HG03432 (cell line): ENCODE results near the gene GDI1.

ENCODE experiments used
- ATAC-seq: cut with Tn5 transposase; IDR thresholded peaks from one replicate; pipeline ENCODE4 v1.9.1; 2021; ENCODE audit warnings: mild to moderate bottlenecking, moderate library complexity; ENCODE audit not compliant: unreplicated experiment

The GDI1 gene

DNA sequence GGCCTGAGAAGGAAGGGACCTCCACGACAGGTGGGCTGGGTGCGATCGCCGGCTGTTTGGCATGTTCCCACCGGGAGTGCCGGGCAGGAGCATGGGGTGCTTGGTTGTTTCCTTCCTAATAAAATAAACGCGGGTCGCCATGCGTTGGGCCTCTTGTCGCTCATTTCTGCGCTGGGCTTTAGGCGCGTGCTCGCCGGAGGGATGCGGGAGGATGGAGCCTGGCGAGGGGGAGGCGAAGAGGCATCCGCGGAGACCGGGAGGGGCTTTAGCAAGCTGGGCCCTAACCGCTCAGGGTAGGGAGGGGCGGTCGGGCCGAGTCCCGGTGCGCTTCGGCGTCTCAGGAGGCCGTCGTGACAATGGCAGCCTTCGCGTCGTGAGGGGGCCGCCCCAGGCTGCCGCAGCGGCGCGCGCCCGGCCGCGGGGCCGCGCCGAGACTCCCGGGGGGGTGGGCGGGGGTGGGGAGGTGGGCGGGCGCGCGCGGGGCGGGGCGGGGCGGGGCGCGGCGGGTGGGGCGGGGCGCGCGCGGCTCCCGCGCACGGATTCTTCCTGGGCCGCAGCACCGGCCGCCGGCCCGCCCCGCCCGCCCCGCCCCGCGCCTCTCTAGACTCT is 476 bp upstream of the GDI1 start:
- ATAC-seq = peak; percentile 54

DNA sequence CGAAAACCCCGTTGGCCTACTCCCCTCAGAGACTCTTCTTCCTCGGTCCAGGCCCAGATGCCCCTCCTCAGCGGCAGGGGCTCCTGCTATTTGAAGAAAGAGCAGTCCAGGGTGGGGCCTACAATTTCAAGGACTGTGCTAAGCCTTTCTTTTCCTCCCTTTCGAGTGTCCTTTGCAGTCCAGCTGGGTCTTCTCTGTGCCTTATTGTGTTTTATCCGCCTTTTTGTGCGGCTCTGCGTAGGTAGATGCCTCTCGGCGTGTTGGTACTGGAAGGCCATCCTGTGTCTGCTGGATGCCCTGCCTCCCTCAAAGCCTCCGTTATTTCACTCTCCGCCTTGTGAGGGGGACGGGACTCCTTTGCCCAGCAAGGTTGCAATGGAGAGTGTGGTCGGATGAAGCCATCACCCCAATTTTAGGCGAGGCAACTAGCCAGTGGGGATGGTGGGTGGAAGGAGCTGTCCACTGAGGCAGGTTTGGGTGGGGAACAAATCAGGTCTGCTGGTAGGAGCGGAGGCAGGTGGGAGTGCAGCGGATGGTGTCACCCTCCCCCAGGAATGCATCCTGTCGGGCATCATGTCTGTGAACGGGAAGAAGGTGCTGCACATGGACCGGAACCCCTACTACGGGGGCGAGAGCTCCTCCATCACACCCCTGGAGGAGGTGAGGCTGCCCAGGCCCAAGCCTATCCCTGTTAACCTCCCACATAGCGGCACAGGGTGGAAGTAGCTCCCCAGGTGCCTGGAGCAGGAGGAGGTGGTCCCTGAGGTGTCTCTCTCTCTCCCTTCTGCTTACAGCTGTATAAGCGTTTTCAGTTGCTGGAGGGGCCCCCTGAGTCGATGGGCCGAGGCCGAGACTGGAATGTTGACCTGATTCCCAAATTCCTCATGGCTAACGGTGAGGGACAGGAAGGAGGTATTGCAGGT is 1.3 kb downstream of the GDI1 start:
- ATAC-seq = no peak

DNA sequence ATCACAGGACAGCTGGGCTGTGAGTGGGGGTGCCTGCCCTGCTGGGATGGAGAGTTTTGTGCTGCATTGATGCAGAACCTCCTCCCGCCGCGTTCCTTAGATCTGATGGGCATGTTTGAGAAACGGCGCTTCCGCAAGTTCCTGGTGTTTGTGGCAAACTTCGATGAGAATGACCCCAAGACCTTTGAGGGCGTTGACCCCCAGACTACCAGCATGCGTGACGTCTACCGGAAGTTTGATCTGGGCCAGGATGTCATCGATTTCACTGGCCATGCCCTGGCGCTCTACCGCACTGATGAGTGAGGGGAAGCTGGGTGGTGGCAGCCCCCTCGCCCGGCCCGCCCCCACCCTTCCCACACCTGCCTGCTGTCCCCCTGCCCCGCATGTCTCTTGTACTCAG is 2.9 kb downstream of the GDI1 start:
- no peak for ATAC-seq

DNA sequence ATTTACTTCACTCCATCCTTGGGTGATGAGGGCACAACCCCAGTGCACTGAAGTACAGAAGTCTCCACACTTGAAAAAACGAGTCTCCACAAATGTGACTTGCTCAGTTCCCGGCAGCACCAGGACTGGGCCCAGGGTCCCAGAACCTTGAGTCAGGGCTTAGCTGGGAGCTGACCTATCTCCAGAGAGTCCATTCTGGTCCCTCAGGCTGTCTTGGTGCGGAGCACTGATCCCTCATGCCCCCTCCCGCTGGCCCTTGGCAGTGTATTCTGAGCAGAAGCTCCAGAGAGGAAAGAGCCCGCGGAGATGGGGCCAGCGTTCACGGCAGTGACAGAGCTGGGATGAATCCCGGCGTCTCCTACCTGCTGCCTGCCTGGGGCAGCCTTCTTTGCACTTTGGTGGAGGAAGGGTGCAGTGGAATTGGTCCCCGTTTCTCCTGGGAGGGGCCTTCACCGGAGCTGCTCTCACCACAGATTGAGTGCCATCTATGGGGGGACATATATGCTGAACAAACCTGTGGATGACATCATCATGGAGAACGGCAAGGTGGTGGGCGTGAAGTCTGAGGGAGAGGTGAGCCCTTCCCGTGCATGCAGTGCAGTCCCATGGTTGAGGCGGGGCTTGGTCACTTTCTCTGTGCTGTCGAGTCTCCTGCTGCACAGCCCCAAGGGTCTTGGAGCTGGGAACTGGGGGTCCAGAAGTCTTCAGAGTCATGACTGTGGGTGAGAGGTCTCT is 3.8 kb downstream of the GDI1 start:
- ATAC-seq = no peak

DNA sequence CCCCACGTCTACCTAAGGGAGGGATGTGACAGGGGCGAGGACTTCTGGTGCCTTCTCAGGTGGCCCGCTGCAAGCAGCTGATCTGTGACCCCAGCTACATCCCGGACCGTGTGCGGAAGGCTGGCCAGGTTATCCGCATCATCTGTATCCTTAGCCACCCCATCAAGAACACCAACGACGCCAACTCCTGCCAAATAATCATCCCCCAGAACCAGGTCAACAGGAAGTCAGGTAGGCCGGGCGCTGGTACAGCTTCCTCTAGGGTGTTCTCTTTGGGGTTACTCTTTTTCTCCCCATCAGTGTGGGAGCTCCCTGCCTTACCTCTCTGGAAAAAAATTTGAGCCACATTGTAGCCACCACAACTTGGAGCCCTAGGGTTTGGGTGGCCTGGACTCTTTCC is 4.6 kb downstream of the GDI1 start:
- no peak for ATAC-seq

DNA sequence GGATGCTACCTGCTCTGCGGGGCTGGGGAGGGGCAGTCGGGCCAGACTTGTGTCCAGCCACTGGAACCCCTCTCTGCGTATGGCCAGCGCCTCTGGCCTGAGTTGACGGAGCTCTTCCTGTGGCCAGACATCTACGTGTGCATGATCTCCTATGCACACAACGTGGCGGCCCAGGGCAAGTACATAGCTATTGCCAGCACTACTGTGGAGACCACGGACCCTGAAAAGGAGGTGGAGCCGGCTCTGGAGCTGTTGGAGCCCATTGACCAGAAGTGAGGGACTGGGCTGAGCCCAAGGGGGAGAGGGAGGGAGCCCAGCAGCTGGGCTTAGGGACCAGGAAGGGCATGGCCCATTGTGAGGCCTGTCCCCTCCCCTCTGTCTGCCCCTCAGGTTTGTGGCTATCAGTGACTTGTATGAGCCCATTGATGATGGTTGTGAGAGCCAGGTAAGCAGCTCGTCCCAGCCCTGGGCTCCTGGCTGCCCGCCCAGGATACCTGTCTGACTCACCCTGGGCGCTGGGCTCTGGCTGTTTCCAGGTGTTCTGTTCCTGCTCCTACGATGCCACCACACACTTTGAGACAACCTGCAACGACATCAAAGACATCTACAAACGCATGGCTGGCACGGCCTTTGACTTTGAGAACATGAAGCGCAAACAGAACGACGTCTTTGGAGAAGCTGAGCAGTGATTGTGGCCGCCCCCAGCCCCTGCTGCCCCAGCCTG is 5.2 kb downstream of the GDI1 start:
- no peak for ATAC-seq

DNA sequence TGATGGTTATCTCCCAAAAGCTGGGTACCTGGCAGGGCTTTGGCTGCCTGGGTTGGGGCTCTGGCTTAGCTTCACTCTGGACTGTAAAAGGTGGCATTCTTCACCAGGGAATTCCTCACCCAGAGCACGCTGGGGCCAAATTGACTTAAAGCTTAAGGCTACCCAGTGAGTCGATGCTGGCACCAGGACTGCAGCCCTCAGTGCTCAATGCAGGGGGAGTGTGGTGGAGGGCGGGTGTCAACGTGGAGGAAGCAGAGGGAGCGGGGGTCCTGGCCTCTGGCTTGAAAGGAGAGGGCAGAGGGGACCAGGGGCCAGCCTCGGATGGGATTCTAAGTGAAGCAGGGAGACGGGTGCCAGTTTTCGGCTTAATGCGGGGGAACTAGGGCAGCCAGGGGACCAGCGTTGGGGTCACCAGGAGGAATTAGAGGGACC is 6.5 kb downstream of the GDI1 start:
- no peak for ATAC-seq

DNA sequence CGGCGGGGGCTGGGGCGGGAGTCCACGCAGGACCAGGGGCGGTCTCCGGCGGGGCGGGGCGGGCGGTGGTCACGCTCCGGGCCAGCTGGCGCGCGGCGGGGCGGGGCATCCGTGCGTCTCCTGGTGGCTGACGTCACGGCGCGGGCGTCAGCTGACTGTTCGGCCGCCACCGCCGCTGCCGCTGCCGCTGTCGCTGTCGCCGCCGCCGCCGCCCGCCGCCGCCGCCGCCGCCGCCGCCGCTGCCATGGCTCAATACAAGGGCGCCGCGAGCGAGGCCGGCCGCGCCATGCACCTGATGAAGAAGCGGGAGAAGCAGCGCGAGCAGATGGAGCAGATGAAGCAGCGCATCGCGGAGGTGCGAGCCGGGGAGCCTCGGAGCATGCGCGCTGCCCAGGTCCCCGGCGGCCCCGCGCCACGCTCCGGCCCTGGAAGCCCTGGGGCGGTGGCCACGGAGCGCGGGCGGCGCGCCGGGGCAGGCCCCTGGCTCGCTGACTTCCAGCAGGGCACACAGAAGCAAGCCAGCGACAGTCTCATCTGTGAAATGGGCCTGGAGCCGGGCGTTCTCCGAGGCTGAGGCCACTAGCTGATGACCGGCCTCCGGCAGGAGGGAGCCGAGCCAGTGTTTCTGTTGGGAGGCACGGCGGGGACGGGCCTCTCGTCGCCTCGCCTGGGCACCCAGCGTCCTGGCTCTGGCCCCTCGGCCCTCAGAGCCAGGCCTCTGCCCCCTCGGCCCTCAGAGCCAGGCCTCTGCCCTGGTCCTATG is 7.2 kb downstream of the GDI1 start, which contains the start of gene FAM50A:
TSS of gene FAM50A (plus strand) at position 150 of the 763 bp plus-strand sequence. CDS start at position 245, 95 bp downstream.
- ATAC-seq = peak; percentile 79

DNA sequence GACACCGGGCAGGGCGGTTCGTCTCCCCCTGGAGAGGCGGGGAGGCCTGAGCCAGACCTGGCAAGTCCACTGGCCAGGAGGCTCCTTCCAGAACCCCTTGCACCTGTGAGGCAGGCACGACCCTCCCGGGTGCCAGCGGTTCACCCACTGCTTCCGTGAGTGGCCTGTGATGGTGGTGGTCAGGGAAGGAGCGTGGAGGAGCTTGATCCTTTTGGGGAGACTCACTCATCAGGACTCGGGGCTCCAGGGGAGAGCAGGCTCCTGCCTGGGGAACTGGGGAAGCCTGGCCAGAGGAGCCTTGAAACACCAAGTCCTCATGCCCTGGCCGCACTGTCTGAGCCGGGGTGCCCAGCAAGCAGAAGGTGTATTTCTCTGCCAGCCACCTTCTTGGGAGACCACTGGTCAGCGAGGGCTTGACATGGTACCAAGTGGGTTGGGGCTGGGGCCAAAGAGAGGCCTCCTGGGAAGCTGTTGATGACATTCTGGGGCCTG is 7.8 kb downstream of the GDI1 start:
- ATAC-seq = no peak

DNA sequence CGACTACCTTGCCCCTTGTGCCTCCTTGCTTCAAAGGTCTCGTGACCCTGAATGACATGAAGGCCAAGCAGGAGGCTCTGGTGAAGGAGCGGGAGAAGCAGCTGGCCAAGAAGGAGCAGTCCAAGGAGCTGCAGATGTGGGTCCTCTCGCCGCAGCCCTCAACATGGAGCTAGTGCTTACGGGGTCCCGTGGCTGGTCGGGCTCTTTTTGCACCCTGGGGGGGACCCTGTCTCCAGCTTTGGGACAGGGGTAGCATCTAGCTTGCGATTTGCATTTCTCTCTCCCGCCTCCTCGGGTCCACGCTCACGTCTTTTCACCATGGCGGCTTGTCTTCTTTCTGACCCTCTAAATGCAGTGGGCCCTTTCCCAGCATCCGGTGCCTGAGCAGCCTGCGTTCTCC is 8.8 kb downstream of the GDI1 start:
- no peak for ATAC-seq

DNA sequence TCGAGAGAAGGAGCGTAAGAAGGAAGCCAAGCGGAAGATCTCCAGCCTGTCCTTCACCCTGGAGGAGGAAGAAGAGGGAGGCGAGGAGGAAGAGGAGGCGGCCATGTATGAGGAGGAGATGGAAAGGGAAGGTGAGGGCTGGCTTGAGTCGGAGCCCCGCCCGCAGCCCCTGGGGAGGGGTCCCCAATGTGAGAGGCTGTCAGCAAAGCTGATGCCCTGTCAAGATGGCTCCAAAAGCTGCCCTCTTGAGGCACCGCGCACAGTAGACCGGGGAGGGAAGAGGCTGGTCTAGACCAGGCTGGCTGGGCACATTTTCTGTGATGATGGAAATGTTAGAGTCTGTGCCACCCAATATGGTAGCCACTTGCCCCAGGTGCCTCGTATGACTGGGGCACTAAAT is 9.5 kb downstream of the GDI1 start:
- no peak for ATAC-seq

DNA sequence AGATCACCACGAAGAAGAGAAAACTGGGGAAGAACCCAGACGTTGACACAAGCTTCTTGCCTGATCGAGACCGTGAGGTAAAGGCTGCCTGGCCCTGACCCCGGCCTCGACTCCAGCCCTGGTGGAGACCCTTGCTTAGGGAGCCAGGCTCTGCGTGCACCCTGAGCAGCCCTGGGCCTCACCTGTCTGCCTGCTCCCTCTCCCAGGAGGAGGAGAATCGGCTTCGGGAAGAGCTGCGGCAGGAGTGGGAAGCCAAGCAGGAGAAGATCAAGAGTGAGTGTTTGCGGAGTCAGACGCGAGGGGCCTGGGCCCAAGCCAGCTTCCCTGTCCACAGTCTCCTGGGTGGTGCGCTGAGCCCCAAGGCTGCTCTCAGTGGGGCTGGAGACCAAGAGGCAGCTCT is 11.5 kb downstream of the GDI1 start:
- ATAC-seq = no peak

DNA sequence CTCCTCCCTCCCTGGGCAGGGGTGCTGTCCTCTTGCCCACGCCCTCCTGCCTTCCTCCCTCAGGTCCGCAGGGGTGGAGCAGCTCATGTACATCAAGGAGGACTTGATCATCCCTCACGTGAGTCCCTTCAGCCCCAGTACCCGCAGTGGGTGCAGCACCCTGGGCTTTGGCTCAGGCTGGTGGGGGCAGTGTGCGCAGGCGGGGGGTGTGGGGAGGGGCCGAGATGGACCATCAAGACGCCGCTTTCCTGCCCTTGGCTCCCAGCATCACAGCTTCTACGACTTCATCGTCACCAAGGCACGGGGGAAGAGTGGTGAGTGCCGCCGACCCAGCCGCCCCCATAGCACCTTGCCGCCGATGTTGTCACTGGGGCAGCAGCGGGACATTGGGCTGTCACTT is 12.7 kb downstream of the GDI1 start:
- ATAC-seq = no peak

DNA sequence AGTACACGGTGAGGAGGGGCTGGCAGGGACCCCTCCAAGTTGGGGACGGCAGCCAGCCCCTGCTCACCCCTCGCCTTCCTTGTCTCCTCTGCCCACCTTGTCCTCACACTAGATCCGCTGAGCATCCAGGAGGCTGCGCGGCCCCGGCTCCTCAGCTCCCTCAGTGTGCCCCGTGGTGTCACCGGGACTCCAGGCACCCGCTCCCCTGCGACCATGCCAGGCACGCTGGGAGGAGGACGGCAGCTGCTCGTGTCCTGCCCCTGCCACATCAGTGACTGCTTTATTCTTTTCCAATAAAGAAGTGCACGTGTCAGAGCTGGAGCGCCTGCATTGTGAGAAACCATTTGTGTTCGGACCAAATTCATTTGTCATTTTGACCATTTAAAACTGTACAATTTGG is 13.4 kb downstream of the GDI1 start:
- ATAC-seq = no peak

DNA sequence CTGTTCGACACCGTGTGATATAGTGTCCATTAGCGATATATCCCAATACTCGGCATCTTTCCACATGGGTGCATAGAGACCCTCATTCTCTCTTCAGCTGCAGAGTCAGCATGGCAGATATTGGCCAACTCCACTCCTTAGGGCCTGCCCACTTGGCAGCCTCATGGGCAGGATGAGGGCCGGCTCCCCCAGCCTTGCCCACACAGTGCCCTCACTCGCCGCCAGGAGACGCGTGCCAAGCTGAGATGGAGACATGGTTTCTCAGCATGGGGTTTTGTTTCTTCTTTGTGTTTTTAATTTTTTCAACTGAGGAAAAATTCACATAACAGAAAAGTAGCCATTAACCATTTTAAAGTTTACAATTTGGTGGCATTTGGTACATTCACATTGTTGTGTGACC is 15.9 kb downstream of the GDI1 start:
- no peak for ATAC-seq

DNA sequence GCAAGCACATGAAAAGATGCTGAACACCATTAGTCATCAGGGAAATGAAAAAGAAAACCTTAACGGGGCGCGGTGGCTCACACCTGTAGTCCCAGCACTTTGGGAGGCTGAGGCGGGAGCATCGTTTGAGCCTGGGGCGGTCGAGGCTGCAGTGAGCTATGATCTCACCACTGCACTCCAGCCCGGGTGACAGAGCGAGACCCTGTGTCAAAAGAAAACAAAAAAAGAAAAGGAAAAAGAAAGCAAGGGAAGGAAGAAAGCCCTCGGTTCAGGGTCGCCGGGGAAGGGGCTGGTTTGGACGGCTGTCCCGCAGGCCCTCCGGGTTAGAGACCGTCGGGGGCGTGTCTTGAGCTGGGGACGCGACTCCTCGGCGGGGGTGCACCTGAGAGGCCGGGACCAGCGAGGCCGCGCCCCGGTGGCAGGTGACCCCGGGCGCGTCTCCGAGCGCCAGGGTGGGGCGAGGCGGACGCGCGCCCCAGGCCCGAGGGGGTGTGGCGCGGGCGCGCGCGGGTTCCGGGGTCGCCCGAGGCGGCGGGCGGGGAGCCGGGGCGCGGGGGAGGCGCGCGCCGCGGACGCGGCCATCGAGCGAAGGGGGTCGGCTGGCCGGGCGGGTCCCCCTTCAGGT is 20.6 kb downstream of the GDI1 start:
- peak; percentile 61 for ATAC-seq

DNA sequence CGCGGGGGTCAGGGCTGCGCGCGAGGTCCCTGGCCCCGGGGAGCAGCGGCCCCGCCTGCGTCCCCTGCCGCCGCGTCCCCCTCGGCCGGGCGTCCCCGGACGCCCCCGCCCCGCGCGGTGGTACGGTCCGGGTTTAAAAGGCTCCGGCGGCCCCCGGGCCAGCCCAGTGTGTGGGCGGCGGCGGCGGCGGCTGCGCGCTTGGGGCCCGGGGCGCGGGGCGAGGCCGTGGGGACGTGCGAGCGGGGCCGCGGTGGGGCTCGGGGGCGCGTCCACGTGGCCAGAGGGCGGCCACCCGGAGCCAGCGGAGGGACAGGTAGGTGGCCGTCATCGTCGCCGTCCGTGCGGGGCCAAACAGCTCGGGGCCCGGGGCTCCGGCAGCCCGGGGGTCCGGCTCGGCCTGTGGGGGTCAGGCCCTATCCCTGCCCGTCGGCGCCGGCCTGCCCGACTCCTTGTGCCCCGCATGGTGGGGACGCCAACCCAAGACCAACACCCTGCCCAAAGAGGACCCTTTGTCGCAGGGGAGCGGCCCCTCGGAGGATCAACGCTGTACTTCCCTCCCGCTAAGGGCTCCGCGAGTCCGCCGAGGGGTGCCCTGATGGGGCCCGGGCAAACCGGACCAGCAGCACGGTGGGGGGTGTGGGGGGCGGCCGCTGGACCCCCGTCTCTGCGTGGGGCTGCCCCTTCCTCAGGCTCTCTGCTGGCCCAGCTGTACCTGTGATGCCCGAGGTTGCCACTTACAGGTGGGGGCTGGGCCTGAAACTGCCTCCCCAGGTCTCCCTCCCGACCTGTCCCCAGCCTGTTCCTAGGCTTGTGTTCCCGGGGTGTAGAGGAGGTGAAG is 21.4 kb downstream of the GDI1 start, which contains the start of gene PLXNA3:
TSS of gene PLXNA3 (plus strand) at position 166 of the 838 bp plus-strand sequence. CDS start 1,903 bp downstream, outside the sequence.
- peak; percentile 64 for ATAC-seq

DNA sequence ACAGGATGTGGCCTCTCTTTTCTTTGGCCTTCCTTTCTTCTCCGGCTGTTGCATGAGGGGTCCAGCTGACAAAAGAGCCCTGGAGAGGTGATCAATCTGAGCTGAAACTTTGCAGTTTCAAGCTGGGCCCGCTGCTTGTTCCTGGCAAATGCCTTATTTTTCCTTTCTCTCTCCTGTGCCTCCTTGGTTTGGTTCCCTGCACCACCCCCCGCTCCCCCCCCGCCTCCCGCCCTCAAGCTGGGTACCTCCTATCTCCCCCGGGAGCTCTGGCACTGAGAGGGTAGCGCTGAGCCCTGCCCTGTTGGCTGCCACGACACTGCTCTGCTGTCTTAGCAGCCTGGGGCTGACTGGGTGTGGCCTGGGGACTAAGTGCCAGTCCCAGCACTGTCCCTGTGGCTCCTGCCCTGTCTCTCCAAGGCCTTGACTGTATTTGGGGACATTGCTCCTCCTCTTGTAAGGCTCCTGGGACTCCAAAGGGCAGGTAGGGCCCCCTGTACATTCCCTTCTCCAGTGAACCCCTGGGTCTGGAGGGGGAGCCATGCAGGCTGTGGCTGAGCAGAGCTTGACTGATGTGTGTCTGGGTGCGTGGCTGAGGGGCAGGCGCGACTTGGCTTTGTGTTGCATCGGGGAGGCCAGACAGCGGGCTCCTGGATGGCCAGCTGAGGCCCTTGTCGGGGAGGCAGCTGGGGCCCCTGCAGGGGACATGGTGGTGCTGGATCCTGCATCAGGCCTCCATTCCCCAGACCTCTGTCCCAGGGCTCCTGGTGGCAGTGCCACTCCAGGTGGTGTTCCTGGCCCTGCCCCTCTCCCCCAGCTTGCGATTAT is 22.2 kb downstream of the GDI1 start:
- no peak for ATAC-seq
